Bronchial smooth muscle cell (primary cell): ENCODE data around the gene CLINT1. TPM values are rescaled to one million over a fixed set of nuclear protein-coding genes. Genes with fewer than 3 reads are reported as not detected.

Source experiments
- total RNA-seq: library from RNA; depleted of rRNA; stranded (reverse); fragments of >200 nt; gene quantifications from 2 replicates; pipeline ENCODE4 v1.2.1, GENCODE V29; 2014

The CLINT1 gene
- total RNA-seq = 71.2 and 75.0 TPM in 2 replicates

DNA sequence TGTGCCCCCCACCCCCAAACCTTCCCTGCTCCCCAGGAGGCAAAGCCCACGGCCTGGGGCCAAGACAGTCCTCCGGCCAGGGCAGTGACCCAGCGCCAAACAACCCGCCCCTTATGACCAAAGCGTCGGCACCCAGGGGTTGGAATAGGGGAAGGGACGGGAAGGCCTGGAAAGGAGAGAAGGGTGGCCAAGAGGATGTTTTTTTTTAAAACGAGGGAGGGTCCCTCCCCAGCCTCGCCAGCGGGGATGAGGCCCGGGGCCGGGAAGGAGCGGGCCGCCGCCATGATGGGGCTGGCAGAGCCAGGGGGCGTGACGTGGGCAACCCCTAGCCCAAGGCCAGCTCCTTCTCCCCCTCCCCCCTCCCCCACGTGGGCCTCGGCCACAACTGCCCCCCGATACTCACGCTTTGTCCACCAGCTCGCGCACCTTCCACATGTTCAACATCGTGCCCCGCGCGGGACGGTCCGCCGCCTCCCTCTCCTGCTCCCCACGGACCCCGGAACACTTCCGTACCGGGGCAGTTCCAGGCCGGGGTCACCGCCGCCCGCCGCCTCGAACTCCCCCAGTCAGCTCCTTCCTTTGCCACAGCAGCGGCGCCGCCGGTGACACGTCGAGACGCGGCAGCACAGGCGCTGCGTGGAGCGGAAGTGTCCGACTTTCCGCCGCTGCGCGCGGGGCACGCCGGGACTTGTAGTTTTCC is at the start of gene CLINT1:
TSS of gene CLINT1 (minus strand) at position 619 of the 700 bp plus-strand sequence. CDS start at position 444, 175 bp downstream.

GRCh38 chr5:157743163-157744050 is 115.5 kb downstream of the CLINT1 start, which contains the start of gene LSM11:
LSM11 (plus strand) TSS chr5:157743712; CDS start chr5:157743751, 39 bp downstream.

Other genes starting within 250 kb of the CLINT1 start
- 0.16 TPM in 1 of 2 replicates, not detected in the other for gene SOX30, start 206.7 kb downstream of the CLINT1 start, total RNA-seq
- gene C5orf52, start 187.6 kb downstream of the CLINT1 start, total RNA-seq = not detected in 2 replicates
- 43.0 and 56.4 TPM in 2 replicates for gene THG1L, start 127.7 kb downstream of the CLINT1 start, total RNA-seq
- 1.7 and 1.9 TPM in 2 replicates for gene LSM11, start 115.4 kb downstream of the CLINT1 start, total RNA-seq